Psoas muscle (tissue), 8 donors: ENCODE data around the gene APOC3. TPM values are rescaled to one million over a fixed set of nuclear protein-coding genes. Genes with fewer than 3 reads are reported as not detected.

Source experiments
- ATAC-seq, 4 donors: fragments of 200-7000 bp; cut with Tn5 transposase; one replicate each; pipeline ENCODE4 v1.9.1; 2020; ENCODE audit warnings: moderate library complexity in 3 of 4, mild to moderate bottlenecking in 2 of 4
- DNase-seq, 2 donors: peaks; one replicate each; pipeline ENCODE4 v3.0.0-alpha.2; 2020
- H3K27ac ChIP-seq: fragments of 200-600 bp; one replicate; pipeline ENCODE4 v1.8.0; 2022
- H3K27me3 ChIP-seq, 3 donors: fragments of 200-600 bp in 1 of 3; one replicate each; pipeline versions ENCODE4 v1.6.1 to v1.8.0; 2013 to 2022; ENCODE audit warnings: low read length in 2 of 3, mild to moderate bottlenecking in 2 of 3, moderate library complexity in 1 of 3; ENCODE audit not compliant: insufficient read depth in 3 of 3
- H3K36me3 ChIP-seq, 2 donors: fragments of 200-600 bp in 1 of 2; one replicate each; pipeline versions ENCODE4 v1.6.1 to v1.8.0; 2013 to 2022; ENCODE audit warnings: low read depth in 1 of 2, mild to moderate bottlenecking in 1 of 2, moderate library complexity in 1 of 2; ENCODE audit not compliant: insufficient read depth in 1 of 2
- H3K4me1 ChIP-seq: fragments of 200-600 bp; one replicate; pipeline ENCODE4 v1.8.0; 2022
- H3K4me3 ChIP-seq: fragments of 200-600 bp; one replicate; pipeline ENCODE4 v1.8.0; 2022; ENCODE audit warnings: mild to moderate bottlenecking
- H3K9me3 ChIP-seq: fragments of 200-600 bp; one replicate; pipeline ENCODE4 v1.8.0; 2022
- WGBS, 3 donors: extraction: QIAGEN DNeasy Blood & Tissue Kit; methylation state at CpG; one replicate each; pipeline versions ENCODE4 v1.1.6 to v1.1.7; 2013; 5-methylcytosine and 5-hydroxymethylcytosine counted together
- intact Hi-C, 2 donors: fragments of 100-400 bp; cut with DNase I; formaldehyde crosslinking; loops; one replicate each; pipeline versions ENCODE4 v1.11.0 to v1.14.2; 2022
- polyA plus RNA-seq, 3 donors: library from polyadenylated mRNA; stranded (reverse); fragments of 200-250 nt; gene quantifications; one replicate each; pipeline ENCODE4 v1.2.3, GENCODE V29; 2013
- total RNA-seq, 4 donors: library from RNA; stranded (reverse); fragmentation: NEBNext Ultra II Directional in 2 of 4; extraction: Animal tissue kit (Norgen Biotek cat#: 25700) in 2 of 4; gene quantifications; one replicate each; pipeline versions ENCODE4 v1.2.1 to v1.2.4, GENCODE V29; 2021 to 2023
- TF ChIP-seq, protein P1 (sequence below): fragments of 200-600 bp; IDR thresholded peaks from one replicate; pipeline ENCODE4 v1.8.0; 2022; ENCODE audit warnings: antibody characterized with exemption
- donor health status: healthy with polysubstance abuse.
- donor health status: DM: no; HTN: no; CAD: no; lungs with moderate emphysema.
- donor health status: Bipolar disorder and iron deficiency.
- donor health status: healthy.
- donor health status: DM: yes; HTN: yes; CAD: no.
- donor health status: DM: no; HTN: no; CAD: no.
- donor health status: DM: no; HTN: no; CAD: no.
- donor health status: DM: yes; HTN: yes; CAD: no.

APOC3 gene
- total and polyA plus RNA-seq, 7 donors = 0.26 to 2.2 (median 0.46) TPM; not detected in 4

DNA sequence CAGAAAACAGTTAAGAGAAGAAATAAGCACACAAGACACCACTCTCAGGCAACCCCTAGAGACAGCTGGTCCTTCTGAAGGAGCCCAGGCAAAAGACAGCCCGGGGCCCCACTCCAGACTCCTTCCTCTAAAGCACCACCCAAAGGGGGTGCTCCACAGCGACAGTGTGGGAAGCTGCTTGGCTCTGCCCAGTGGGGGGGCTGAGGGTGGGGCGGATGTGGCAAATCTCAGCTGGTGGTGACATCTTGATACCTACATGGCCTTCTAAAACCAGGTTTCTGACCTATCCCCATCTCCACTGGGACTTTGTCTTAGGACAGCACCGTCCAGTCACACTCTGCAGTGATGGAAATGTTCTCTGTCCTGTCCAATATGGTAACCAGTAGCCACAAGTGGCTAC is 17.9 kb downstream of the APOC3 start:
- TF ChIP-seq, protein P1, sequence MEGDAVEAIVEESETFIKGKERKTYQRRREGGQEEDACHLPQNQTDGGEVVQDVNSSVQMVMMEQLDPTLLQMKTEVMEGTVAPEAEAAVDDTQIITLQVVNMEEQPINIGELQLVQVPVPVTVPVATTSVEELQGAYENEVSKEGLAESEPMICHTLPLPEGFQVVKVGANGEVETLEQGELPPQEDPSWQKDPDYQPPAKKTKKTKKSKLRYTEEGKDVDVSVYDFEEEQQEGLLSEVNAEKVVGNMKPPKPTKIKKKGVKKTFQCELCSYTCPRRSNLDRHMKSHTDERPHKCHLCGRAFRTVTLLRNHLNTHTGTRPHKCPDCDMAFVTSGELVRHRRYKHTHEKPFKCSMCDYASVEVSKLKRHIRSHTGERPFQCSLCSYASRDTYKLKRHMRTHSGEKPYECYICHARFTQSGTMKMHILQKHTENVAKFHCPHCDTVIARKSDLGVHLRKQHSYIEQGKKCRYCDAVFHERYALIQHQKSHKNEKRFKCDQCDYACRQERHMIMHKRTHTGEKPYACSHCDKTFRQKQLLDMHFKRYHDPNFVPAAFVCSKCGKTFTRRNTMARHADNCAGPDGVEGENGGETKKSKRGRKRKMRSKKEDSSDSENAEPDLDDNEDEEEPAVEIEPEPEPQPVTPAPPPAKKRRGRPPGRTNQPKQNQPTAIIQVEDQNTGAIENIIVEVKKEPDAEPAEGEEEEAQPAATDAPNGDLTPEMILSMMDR = no peak
- intact Hi-C loops = no loop called here
- peaks cover 12% of the 10 kb centered on the region for H3K4me1 ChIP-seq
- H3K9me3 ChIP-seq = no peaks in the 10 kb centered on the region
- H3K27me3 ChIP-seq = no peaks in the 10 kb centered on the region
- H3K36me3 ChIP-seq = peaks cover 0 to 64% of the 10 kb centered on the region in 2 donors
- 97% methylated on average over 4 of the region's 4 CpGs for WGBS, 3 donors
- H3K4me3 ChIP-seq = no peak overlapping the region
- DNase-seq = no peak
- no peak for ATAC-seq
- H3K27ac ChIP-seq = no peak overlapping the region

DNA sequence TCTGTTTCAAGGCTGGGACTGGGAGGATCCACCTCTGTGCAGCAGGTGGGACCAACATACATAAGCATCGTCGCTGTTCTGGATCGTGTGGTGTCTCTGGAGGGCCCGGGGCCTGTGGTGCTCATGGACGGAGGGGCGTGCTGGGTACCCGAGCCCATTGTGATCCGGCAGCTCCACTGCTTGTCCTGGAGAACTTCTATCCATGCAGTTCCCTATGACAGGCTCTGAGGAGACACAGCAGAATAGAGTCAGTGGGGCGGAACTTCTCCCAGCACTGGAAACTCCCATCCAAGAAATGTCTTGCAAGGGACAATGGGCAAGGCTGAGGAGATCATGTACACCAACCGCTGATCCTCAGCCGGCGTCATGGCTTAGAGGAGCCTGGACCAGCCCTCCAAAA is 19.4 kb downstream of the APOC3 start:
- Histone ChIP-seq H3K9me3 (no peaks in the 10 kb centered on the region), H3K27ac (no peak overlapping the region), H3K27me3 (no peaks in the 10 kb centered on the region), H3K4me1 (peaks cover 19% of the 10 kb centered on the region), H3K4me3 (no peak overlapping the region), H3K36me3 (peaks cover 0 to 58% of the 10 kb centered on the region in 2 donors)
- ATAC-seq (no peak), DNase-seq (no peak)
- intact Hi-C loops = no loop called here
- WGBS, 3 donors = 96 to 98% (median 97%) methylated on average over 12 of the region's 12 CpGs
- TF ChIP-seq, protein P1 = no peak

DNA sequence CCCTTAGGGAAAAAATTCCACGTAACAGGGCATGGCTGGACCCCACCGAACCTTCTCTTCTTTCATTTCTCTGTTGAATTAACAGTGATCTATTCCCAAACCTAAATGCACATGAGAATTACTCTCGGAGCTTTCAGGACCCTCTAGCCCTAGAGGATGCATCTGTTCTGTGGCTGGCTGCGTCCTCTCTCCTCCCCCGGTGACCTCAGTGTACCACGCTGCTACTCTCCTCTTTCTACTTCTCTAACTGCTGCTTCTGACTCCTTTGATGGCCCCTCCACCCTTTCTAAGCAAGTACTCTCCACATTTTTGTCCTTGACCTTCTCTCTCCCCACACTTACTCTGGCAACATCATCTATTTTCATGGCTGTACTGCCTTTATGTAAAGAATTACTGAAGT is 19.8 kb downstream of the APOC3 start:
- no peak overlapping the region for H3K4me3 ChIP-seq
- WGBS, 3 donors = 92 to 96% (median 92%) methylated on average over 6 of the region's 6 CpGs
- no peak for ATAC-seq
- H3K36me3 ChIP-seq = peaks cover 0 to 62% of the 10 kb centered on the region in 2 donors
- peaks cover 19% of the 10 kb centered on the region for H3K4me1 ChIP-seq
- DNase-seq = no peak
- intact Hi-C loops = no loop called here
- H3K9me3 ChIP-seq = no peaks in the 10 kb centered on the region
- TF ChIP-seq, protein P1 = no peak
- H3K27ac ChIP-seq = no peak overlapping the region
- H3K27me3 ChIP-seq = no peaks in the 10 kb centered on the region

DNA sequence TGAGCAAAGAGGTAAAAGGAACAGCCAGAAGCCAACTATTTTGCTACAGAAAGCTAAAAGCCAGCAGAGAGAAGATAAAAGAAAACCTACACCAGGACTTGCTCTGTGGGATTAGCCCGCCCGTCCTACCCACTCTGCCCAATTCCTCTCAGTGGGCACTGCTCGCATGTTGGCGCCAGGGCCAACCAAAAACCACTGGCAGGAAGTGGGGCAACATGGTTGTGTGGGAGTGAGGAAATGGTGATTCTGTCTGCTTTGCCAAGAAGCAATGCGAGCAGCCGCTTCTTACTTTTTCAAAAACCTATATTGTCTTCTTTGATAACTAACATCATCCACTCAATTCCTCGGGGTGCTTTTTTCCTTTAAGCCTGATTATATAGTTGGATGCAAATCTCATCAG is 21.9 kb downstream of the APOC3 start:
- TF ChIP-seq, protein P1 = no peak
- peaks cover 17% of the 10 kb centered on the region for H3K4me1 ChIP-seq
- H3K27me3 ChIP-seq = no peaks in the 10 kb centered on the region
- intact Hi-C loops = no loop called here
- 77 to 91% (median 83%) methylated on average over 7 of the region's 7 CpGs for WGBS, 3 donors
- DNase-seq (no peak), ATAC-seq (no peak)
- peaks cover 0 to 49% of the 10 kb centered on the region in 2 donors for H3K36me3 ChIP-seq
- no peak overlapping the region for H3K27ac ChIP-seq
- H3K4me3 ChIP-seq = no peak overlapping the region
- no peaks in the 10 kb centered on the region for H3K9me3 ChIP-seq
